ENCODE data around the gene THADA.
A peak's percentile ranks its signal among the peaks of the same experiment; 100 is the strongest.

The THADA gene

DNA sequence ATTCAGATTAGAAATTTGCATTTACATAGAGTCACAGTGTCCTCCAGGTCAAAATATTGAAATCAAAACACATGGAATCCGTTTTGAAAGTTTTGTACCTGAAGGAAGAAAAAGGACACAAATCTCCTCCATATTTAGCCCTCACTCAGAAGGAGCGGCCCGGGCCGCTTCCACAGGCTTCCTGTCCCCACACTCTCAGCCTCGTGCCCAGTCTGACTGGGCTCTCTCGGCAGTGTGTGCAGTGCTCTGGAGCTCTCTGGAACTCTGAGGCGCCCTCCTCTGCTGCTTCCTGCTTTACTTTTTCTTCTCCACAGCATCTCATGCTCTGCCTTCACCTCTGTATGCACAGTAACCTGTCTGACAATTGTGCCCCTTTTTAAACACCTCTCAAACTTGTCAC lies 347.2 kb downstream of the THADA start:
- DNase-seq (ENCODE audit: low read depth in 3 of 3) = no peak

DNA sequence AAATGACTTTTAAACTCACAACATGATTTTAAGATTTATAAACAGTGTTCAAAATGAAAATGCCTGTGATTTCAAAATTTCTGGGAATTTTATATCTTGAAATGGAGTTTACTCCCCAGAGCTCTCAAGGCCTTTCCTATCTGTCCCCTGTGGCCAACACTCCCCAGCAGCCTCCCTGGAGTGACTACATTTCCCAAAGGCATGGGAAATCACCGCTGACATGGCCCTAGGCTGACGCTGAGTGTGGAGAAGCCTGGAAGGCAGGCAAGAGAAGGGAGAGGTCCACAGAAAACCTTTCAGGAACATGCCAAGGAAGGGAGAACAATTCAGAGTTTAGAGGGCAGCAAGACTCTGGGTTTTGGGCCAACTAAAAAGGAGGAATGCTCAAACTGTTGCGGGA lies 349.2 kb downstream of the THADA start:
- DNase-seq (ENCODE audit: low read depth in 3 of 3) = no peak

DNA sequence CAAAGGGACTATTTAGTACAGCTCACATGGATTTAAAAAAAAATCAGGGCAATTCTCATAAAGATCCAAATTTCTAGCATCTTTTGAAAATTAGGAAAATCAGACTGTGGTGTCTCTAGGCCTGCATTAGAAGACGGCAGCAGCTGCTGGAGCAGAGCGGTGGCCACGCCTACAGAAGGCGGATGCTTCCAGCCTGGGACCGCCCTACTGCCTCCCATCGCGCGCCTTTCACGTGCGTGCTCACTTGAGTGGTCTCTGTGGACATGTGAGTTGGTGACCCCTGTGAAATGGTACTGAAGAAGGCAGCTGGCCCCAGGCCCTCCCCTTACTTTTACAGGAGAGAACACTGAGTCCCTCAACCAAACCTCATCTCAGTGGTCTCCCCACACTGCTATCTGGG lies 354.3 kb downstream of the THADA start:
- no peak for DNase-seq (ENCODE audit: low read depth in 3 of 3)

DNA sequence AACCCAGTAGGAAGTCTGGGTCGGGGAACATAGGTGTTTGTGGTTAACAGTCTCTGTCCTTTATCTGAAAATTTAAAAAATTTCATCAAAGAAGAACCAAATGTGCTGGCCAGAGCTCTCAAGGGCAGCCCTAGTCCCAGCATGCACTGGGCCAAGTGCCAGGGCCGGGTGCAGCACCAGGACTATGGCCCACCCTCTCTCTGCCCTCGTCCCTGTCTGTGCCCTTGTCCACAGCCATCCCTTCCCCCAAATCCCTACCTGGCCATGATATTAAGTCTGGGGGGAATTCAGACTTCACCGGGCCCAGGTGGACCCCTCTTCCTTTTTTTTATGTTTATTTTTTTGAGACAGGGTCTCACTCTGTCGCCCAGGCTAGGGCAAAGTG lies 355.1 kb downstream of the THADA start:
- DNase-seq (ENCODE audit: low read depth in 3 of 3) = no peak

DNA sequence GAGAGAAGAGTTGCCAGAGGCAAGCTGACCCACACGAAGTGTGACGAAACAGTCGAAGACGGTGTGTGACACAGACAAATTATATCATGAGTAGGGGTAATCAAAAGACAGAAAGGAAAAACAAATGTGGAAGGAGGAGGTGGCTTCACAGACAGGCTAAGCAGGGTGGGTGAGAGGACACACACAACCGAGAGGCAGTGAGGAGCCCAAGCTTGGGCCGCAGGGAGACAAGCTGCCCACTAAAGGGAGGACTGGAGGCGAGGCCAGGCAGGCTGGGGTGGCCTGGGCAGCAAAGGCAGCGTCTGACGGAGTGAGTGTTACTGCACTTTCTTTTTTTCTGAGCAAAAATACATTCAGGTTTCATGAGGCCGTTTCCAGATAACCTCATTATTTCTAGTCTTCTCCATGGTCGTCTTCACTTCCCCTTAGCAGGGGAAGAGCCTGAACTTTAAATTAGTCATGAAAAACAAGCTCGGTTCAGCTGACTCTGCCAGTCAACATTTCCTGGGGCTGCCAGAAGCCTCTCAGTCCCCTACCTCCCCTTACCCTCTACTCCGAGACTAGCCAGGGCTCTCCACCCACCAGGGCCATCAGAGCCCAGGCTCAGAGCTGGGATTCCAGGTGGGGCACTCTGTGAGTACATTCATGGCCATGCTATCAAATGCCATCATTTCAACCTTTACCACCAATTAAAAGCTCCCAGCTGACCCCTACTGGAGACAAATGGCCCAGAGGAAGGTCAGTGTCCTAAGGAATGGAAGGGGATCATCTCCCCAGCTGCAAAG lies 355.7 kb downstream of the THADA start:
- DNase-seq (ENCODE audit: low read depth in 3 of 3) = no peak

DNA sequence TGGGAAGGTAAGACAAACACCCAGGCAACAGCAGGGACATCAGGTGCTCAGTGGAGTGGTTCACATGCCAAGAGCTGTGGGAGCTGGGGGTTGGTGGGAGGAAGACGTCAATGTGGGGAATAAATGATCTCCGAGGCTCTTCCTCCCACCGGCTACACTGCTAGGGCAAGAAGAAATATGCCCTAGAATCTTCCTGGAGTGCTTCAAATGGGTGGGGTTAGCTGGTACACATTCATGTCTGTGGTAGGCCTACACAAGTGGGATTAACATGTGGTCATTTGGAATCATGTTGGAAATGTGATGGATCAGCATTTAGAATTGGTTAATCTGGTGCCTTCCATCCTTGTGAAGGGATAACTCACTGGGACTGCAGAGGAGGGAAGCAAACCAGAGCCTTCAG lies 357.0 kb downstream of the THADA start:
- DNase-seq (ENCODE audit: low read depth in 3 of 3) = no peak

DNA sequence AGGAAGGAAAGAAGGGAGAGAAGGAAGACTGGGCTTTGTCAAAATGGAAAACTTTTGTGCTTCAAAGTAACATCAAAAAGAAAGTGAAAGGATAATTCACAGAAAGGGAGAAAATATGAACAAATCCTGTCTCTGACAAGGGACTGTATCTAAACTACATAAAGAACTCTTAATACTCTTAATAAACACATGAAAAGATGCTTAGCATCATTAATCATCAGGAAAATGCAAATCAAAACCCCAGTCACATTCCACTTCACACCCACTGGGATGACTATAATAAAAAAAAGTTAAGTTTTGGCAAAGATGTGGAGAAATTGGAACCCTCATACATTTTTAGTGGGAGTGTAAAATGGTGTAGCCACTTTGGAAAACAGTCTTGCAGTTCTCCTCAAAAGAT lies 357.7 kb downstream of the THADA start:
- no peak for DNase-seq (ENCODE audit: low read depth in 3 of 3)

DNA sequence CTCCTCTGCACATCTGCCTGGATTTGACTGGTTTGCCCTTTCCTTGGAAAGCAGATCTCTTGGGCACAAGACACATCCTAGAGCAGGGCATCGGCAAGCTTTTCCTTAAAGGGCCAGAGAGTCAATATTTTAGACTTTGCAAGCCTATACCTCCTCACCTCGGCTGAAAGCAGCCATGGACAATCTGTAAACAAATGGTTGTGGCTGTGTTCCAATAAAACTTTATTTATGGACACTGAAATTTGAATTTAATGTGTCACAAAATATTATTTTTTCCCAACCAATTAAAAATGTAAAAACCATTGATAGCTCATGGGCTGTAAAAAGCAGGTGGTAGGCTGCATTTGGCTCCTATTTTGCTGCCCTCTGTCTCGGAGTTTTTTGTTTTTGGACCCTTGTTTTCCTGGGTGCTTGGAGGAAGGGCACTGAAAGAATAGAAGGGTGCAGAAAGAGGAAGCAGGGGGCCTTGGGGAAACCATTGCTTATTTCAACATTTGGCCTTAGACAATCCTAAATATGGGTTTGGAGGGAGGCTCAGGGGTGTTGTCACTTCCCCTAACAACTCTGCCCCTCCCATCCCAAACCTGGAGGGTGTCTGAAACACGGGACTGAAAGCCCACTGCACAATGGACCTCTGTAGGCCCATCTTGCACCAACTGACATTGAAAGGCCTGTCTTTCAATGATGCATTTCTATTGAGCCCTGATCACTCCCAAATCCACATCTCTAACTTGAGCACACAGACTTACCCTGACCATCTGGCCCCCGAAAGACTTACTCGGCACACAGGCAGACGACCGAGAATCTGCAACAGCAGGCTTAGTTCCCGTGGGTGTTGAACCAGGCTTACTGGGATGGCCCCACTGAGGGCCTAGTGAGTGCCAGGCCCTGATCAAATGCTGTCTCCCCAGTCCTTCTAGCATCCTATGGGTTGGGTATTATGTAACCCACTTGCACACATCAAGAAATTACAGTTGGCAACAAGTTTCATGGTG lies 362.3 kb downstream of the THADA start:
- DNase-seq (ENCODE audit: low read depth in 3 of 3) = no peak

DNA sequence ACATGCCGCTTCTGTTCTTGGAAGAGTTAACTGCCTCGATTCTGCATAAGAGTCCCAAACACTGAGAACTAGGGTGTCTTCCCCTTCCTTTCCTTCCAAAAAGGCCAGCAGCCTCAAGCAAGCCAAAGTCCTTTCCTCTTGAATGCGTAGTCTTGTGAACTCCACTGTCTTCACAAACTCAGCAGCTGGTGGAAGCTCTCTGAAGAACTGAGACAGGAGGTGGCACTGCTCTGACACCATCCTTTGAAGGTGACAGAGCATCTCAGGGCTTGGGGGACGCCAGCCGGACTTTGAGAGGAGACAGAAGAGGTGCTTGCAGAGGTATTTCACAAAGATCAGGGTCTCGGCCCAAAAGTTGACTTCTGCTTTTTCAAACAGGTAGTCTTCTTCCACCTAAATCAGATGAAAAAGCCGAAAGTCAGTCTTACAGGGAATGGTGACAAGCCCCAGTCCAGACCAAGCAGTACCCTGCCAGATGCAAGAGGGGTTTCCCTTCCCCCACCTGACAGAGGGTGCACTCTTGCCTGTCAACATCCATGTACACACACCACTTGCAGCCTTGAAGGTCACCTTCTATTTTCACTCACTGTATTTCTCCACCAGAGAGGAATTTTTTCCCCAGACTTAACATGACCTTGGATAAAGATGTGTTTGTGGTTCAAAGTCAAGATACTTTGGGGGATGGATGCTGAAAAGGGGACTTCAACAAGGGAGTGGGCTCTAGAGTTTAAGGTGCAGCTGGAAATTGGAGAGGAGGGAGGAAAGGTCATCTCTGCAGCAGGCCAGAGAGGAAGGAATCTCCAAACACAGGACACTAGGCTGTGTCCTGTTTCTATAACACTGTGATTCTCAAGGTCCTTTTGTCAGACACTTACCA lies 364.6 kb downstream of the THADA start:
- DNase-seq (ENCODE audit: low read depth in 3 of 3) = no peak

DNA sequence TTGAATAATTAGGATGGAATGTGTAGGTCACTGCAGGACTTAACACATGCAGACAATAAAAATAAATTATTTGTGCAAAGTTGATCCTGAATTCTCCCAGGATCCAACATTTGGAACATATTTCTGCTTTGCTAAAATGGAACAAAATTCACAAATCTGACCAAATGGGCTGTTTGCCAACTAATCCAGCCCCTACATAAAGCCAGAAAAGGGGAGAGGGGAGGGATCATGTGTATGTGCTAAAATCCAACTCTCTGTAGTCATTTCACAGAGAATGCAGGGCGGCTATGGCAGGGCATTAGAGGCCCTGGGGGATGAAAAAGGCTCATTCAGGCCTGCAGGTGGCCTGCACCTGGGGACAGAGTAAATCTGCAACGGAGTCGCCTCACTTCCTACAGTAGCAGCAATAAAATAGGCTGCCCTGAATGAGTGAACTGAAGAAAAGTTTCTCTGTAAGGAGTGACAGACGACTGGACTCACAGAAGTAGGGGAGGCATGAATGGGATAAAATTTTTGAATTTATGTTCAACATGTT lies 365.4 kb downstream of the THADA start:
- DNase-seq (ENCODE audit: low read depth in 3 of 3) = no peak

DNA sequence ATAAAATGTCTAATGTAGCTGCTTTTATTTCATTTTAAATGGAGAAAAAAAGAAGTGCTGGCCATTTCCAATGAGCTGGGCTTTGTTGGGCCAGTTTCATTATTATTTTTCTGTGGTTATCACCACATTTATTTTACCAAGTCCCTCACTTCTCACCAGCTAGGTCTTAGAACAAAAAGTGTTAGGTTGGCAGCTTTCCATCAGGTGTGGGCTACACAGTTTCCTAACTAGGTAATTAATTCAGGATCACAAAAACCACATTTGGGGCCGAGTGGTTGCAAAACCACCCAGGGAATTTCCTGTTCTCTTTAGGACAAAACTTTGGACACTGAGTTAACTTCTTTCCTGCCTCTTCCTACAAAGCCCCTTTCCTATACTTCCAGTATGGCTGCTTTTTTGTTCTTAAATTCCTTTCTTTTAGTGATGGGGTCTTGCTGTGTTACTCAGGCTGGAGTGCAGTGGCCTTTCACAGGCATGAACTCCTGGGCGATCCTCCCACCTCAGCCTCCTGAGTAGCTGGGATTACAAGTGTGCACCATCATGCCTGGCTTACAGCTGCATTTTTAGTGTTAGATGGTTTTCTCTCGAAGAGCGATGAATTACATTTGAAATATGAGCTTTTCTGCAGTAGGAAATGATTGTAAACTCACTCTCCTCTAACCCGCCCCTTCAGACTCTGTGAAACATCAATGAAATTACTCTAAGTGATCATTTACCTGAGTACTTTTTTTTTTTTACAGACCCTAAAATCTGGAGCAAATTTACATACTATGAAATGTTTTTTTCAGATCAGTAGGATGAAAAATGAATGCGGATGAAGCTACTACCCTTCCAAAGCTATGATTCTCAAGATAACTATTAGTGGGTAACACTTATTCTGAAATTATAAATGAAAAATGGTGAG lies 366.8 kb downstream of the THADA start:
- no peak for DNase-seq (ENCODE audit: low read depth in 3 of 3)

DNA sequence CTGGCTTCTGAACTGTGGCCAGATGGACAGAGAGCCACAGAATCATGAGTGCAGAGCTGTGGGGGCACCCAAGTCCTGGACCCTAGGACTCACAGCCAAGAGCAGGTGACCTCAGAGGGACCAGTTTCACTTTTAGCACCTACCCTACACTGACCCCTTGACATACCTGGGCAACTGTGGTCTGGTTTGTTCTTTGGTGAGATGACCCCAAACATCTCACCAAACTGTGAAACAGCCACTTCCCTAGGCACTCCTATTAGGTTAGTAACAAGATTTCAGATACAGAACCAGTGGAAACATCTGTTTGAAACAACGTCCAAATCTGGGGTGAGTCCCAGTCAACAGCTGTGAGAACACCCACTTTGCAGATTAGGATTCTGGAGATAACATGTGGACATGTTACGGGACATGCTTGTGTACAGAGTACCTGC lies 367.5 kb downstream of the THADA start:
- no peak for DNase-seq (ENCODE audit: low read depth in 3 of 3)

DNA sequence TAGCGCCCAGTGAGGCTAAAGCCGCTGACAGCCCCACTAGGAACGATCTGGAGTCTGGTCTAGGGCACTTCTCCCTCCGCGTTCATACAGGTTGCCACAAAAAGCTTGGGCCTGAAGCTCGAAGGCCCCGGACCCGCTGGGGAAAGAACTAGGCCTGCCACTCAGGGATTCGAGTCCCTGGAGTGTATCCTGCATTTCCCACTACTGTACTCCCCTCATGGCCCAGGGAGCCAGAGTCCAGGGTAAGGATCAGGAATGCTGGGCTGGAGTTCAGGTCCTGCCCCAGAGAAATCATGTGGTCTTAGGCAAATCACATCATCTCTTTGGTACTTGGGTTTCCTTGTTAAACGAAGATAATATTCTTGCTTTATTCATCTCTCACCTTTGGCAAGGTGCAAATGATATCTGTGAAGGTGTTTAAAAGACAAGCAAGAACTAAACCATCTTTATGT lies 368.0 kb downstream of the THADA start:
- DNase-seq (ENCODE audit: low read depth in 3 of 3) = no peak

DNA sequence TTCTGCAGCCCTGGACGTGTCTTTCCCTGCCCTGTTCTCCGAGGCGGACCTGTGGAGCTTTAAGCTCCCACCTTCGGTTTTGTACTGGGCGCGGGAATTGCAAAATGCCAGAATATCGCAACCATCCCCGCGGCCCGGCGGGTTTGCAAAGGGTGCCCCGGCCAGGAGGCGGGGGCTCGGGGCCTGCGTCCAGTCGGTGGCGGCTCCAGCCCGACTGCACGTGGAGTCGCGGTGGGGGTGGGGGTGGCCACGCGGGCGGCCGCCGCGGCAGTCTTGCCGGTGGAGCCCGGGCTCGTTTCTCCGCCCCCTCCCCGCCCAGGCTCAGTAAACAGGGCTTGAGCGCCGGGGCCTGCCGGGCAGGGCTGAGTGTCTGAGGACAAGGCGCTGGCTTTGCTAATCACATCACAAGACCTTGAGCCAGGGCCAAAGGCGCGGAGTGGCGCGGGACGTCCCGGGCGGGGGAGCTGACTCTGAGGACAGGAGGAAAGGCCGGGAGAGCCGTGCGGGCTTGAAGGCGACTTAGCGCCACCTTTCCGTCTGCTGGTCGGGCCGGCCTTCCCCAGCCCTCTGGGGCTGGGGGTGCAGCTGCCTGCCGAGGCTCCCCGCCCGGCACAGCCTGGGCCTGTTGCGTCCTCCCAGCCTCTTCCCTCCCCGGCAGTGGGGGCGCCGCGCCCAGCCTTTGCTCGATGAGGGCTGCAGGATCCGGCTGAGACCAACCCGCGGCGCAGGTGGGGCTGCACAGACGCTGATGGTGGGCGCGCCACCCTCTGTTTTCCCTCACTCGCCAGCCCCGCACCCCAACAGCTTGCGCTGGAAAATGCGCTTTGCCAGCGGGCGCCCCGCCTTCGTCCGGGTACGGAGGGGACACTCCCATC lies 368.6 kb downstream of the THADA start:
- DNase-seq (ENCODE audit: low read depth in 3 of 3) = peak; percentile 38 to 59 (median 56)

DNA sequence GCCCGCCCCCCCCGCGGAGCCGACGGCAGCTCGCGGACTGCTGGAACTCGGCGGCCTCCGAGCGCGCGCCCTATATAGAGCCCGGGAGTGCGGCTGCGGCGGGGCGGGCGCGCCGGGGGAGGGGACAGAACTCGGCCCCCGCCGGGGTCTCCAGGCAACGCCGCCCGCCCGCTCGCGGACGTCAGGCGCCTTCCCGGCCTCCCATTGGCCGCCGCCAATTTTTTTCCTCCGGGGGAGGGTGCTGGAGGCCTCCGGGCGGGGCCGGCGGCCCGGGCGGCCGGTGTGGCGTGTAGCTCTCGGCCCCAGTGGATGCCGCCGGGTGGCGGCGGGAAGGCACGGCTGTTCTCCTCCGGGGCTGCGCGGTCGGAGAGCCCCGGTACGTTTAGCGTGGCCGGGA lies 369.3 kb downstream of the THADA start, which contains the start of gene ZFP36L2:
ZFP36L2 (minus strand) TSS at position 49 of the 397 bp plus-strand sequence. CDS start 291 bp downstream, outside the sequence.
- DNase-seq (ENCODE audit: low read depth in 3 of 3) = peak; percentile 89 to 91 (median 91)

DNA sequence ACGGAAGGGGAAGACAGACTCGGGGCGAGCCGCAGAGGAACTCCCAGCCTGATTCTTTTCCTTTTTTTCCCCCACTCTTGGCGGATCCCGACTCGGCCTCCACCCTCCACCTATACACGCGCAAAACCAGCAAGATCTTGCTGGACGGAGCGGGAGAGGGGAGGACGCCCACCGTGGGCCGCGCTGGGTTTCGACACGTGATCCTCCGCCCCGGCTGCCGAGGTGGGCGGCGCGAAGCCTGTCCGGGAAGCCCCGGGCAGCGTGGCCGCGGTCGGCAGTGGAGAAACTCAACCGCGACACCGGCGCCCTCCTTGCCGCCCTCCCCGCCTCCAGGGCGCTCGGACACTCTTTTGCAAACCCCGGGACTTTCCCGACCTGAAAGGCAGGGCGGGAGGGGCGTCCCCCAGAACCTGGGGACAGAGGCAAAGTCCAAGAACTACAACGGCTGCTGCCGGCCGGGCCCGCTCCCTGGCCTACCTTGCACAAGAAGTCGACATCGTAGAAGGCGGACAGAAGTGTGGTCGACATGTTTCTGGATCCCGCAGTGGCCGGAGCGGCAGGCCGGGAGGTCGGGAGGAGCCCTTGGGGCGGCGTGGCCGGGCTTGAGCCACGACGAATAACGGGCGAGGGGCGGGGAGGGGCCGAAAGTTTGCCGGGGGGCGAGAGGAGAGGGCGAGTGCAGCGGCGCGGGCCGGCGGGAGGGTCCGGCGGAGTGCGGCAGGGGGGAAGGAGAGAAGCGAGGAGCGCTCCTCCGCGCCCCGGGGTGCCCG lies 369.9 kb downstream of the THADA start:
- peak; percentile 23 to 66 (median 31) for DNase-seq (ENCODE audit: low read depth in 3 of 3)

DNA sequence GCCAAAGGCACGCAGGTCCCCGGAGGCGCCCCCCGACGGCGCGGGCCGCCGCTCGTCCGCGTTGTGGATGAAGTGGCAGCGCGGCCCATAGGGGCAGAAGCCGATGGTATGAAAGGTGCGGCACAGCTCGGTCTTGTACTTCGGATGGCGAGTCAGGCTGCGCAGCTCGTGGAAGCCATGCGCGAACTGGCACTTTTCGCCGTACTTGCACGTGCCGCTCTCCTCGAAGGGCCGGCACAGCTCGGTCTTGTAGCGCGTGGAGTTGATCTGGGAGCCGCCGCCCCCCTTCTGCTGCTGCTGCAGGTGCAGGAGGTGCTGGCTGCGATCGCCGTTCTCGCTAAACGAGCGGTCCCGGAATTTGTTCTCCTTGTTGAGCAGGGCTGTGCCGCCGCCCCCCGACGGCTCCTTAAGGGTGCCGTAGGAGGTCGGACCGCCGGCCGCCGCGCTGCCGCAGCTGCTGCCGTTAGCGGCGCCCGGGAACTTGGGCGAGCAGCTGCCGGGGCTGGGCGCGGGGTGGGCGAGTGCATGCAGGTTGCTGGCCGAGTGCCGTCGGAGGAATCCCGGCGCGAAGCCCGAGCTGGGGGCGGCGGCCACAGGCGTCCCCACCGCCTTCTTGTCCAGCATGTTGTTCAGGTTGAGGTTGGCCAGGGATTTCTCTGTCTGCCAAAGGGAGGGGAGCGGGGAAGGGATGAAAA lies 370.6 kb downstream of the THADA start:
- DNase-seq (ENCODE audit: low read depth in 3 of 3) = peak; percentile 40 to 50 (median 48)

All from stimulated activated CD4-positive, alpha-beta T cell treated with anti-CD3 and anti-CD28 coated beads, TNF-alpha, amount 100 ng/mL, for 4 hours (primary cell).